Parathyroid adenoma (tissue), 2 donors: Measurements from ENCODE around the gene TOMM7.

Experiments used
- H2AFZ ChIP-seq: fragments of 300-600 bp; sonication (generic); one replicate; pipeline ENCODE4 v1.7.0; 2017; ENCODE audit warnings: antibody characterized with exemption, mild to moderate bottlenecking
- H3K27ac ChIP-seq: fragments of 300-600 bp; sonication (generic); one replicate; pipeline ENCODE4 v1.7.0; 2017
- H3K27me3 ChIP-seq: fragments of 300-600 bp; sonication (generic); one replicate; pipeline ENCODE4 v1.7.0; 2017; ENCODE audit warnings: low read length; ENCODE audit not compliant: control insufficient read depth, insufficient read depth
- H3K36me3 ChIP-seq: fragments of 300-600 bp; sonication (generic); one replicate; pipeline ENCODE4 v1.7.0; 2017; ENCODE audit warnings: low read length; ENCODE audit not compliant: control insufficient read depth, insufficient read depth
- H3K4me1 ChIP-seq: fragments of 300-600 bp; sonication (generic); one replicate; pipeline ENCODE4 v1.7.0; 2017; ENCODE audit warnings: control low read depth
- H3K4me2 ChIP-seq: fragments of 300-600 bp; sonication (generic); one replicate; pipeline ENCODE4 v1.7.0; 2017; ENCODE audit warnings: low read length
- H3K4me3 ChIP-seq: fragments of 300-600 bp; sonication (generic); one replicate; pipeline ENCODE4 v1.7.0; 2017; ENCODE audit warnings: low read depth, low read length
- H3K79me2 ChIP-seq: fragments of 300-600 bp; sonication (generic); one replicate; pipeline ENCODE4 v1.7.0; 2017; ENCODE audit warnings: control low read depth
- H3K9ac ChIP-seq: fragments of 300-600 bp; sonication (generic); one replicate; pipeline ENCODE4 v1.7.0; 2017; ENCODE audit warnings: mild to moderate bottlenecking
- H3K9me3 ChIP-seq: fragments of 300-600 bp; sonication (generic); one replicate; pipeline ENCODE4 v1.7.0; 2017; ENCODE audit warnings: low read length; ENCODE audit not compliant: control insufficient read depth
- TF ChIP-seq, protein P1 (sequence below): fragments of 300-600 bp; sonication (generic); IDR thresholded peaks from one replicate; pipeline ENCODE4 v1.7.0; 2017; ENCODE audit warnings: antibody characterized with exemption, mild to moderate bottlenecking
- donor health status: primary hyperparathyroidism.

TOMM7 gene

DNA sequence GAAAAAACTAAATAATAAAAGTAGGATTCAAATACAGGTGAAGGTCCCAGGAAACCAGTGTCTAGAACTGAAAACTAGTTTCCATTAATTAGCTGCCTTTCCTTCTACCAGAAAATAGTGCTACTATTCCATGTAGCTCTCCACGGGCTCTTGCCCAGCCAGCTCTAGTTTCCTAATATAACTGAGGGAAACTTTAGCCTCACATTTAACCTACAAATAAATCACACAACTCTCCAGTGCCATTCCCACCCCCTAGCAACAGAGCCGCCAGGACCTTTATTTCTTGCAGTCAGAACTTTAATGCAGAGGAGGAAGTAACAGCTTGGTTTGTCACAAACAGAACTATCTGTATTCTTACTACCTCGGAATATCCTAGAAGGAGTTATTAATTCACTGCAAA, 10.3 kb downstream of the TOMM7 start:
- Histone ChIP-seq H3K4me2 (no peak overlapping the region), H2AFZ (no peak overlapping the region), H3K4me3 (no peak overlapping the region), H3K4me1 (no peaks in the 10 kb centered on the region), H3K79me2 (no peaks in the 10 kb centered on the region), H3K9ac (no peak overlapping the region), H3K27me3 (no peaks in the 10 kb centered on the region), H3K36me3 (no peaks in the 10 kb centered on the region), H3K27ac (no peak overlapping the region), H3K9me3 (no peaks in the 10 kb centered on the region)
- TF ChIP-seq, protein P1, sequence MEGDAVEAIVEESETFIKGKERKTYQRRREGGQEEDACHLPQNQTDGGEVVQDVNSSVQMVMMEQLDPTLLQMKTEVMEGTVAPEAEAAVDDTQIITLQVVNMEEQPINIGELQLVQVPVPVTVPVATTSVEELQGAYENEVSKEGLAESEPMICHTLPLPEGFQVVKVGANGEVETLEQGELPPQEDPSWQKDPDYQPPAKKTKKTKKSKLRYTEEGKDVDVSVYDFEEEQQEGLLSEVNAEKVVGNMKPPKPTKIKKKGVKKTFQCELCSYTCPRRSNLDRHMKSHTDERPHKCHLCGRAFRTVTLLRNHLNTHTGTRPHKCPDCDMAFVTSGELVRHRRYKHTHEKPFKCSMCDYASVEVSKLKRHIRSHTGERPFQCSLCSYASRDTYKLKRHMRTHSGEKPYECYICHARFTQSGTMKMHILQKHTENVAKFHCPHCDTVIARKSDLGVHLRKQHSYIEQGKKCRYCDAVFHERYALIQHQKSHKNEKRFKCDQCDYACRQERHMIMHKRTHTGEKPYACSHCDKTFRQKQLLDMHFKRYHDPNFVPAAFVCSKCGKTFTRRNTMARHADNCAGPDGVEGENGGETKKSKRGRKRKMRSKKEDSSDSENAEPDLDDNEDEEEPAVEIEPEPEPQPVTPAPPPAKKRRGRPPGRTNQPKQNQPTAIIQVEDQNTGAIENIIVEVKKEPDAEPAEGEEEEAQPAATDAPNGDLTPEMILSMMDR, result no peak

GRCh38 chr7:22811746-22812280, 10.8 kb downstream of the TOMM7 start:
- H3K9me3 ChIP-seq, result no peaks in the 10 kb centered on the region
- H3K4me2 ChIP-seq, result no peak overlapping the region
- TF ChIP-seq, protein P1, result no peak
- H3K27ac ChIP-seq, result no peak overlapping the region
- H3K9ac ChIP-seq, result no peak overlapping the region
- H3K79me2 ChIP-seq, result no peaks in the 10 kb centered on the region
- H2AFZ ChIP-seq, result no peak overlapping the region
- no peaks in the 10 kb centered on the region for H3K4me1 ChIP-seq
- H3K36me3 ChIP-seq, result no peaks in the 10 kb centered on the region
- H3K4me3 ChIP-seq, result no peak overlapping the region
- no peaks in the 10 kb centered on the region for H3K27me3 ChIP-seq

- Histone ChIP-seq H3K79me2 (no peaks in the 10 kb centered on the region), H3K4me2 (no peak overlapping the region), H3K4me1 (no peaks in the 10 kb centered on the region), H3K9me3 (no peaks in the 10 kb centered on the region), H2AFZ (no peak overlapping the region), H3K4me3 (no peak overlapping the region), H3K27ac (no peak overlapping the region), H3K27me3 (no peaks in the 10 kb centered on the region), H3K9ac (no peak overlapping the region), H3K36me3 (no peaks in the 10 kb centered on the region)
- TF ChIP-seq, protein P1, result no peak
Observed at GRCh38 chr7:22810843-22811242, 11.8 kb downstream of the TOMM7 start.

DNA sequence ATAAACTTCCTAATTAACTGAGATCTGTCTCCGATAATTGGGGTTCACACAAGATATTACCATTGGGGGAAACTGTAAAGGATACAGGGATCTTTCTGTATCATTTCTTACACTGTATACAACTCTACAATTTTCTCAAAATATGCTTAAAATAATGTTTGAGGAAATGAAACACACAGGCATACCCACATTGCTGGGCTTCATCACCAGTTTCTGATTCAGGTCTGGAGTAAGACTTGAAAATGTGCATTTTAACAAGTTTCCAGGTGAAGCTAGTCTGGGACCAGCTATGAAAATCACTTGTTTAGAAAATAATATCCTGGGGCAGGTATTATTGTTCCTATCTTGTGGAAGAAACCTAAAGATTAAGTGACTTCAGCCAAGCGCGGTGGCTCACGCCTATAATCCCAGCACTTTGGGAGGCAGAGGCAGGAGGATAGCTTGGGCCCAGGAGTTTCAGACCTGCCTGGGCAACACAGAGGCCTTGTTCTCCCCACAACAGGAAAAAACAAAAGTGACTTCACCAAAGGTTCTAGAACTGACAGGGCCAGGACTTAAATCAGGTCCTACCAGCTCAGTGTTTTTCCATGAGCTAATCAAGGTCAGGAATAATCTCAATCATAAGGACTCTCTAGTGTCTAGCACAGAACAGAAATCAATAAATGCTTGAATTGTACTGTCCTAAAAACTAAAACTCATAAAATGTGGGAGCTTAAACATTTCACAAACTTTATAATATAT, 12.6 kb downstream of the TOMM7 start:
- TF ChIP-seq, protein P1, result no peak
- Histone ChIP-seq H3K4me2 (no peak overlapping the region), H3K9me3 (no peaks in the 10 kb centered on the region), H3K79me2 (no peaks in the 10 kb centered on the region), H3K9ac (no peak overlapping the region), H3K27ac (no peak overlapping the region), H3K4me1 (no peaks in the 10 kb centered on the region), H3K4me3 (no peak overlapping the region), H3K27me3 (no peaks in the 10 kb centered on the region), H2AFZ (no peak overlapping the region), H3K36me3 (no peaks in the 10 kb centered on the region)

DNA sequence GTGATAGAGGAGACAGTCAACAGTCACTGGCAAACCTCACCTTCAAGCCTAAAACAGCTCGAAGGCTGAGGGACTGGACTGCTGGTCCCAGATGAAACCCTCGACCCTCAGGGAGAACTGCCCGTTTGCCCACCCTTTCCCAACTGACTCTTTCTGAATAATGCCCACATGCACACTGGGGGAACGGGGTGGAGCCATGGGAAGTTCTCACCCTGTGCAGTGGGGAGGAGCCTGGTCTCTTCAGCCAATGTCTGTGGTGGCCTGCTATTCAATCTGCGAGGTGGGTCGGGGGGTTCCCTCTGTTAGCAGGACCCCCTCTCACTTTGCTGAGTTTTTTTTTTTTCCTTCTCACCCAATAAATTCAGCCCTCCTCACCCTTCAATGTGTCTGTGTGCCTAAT, 14.5 kb downstream of the TOMM7 start:
- Histone ChIP-seq H3K9me3 (no peaks in the 10 kb centered on the region), H3K27me3 (no peaks in the 10 kb centered on the region), H3K4me1 (no peaks in the 10 kb centered on the region), H3K4me3 (no peak overlapping the region), H3K36me3 (no peaks in the 10 kb centered on the region), H2AFZ (no peak overlapping the region), H3K27ac (no peak overlapping the region), H3K9ac (no peak overlapping the region), H3K79me2 (no peaks in the 10 kb centered on the region), H3K4me2 (no peak overlapping the region)
- TF ChIP-seq, protein P1, result no peak
